ENCODE data around the gene ANKS3. TPM values are rescaled to one million over a fixed set of nuclear protein-coding genes. Genes with fewer than 3 reads are reported as not detected.

The ANKS3 gene
- polyA plus RNA-seq, 3 donors: 0.59 to 13.7 (median 0.95) TPM

DNA sequence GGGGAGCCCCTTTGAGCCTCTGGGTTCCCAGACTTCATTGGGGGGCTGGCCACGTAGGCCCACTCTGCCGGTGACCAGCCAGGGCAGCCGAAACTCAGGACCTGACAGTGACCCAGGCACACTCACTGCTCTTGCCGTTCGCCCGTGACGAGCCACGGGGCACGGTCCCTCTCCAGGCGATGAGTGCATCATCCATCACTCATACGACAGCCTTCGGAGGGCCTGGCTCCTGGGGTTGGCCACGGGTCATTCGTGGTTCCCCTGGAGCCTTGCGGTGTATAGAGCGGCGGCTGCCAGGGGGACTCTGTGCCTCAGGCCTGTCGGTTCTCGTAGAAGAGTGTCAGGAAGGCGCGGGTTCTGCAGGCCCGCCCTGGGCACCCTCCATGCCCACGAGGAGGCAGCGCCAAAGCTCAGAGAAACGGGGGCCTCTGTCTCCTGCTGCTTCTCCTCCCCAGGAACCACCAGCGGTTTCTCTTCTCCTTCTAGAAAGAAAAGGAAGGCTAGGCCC, 51.9 kb downstream of the ANKS3 start:
- H3K27me3 Mint-ChIP-seq (ENCODE audit: low read depth in 3 of 3): no peaks in the 10 kb centered on the region

GRCh38 chr16:4681471-4682083, 52.5 kb downstream of the ANKS3 start:
- Mint-ChIP-seq H3K4me3 (no peak overlapping the region), H3K27ac (peak overlapping the region; percentile 84 to 96 (median 94)), H3K36me3 (peaks cover 44 to 83% of the 10 kb centered on the region in 2 donors), H3K4me1 (peaks cover 46% of the 10 kb centered on the region), H3K27me3 (ENCODE audit: low read depth in 3 of 3) (no peaks in the 10 kb centered on the region), H3K9me3 (peaks cover 0 to 2% (median 0%) of the 10 kb centered on the region in 7 donors)
- H3K27me3 ChIP-seq (ENCODE audit: control insufficient read depth in 2 of 2, insufficient read depth in 2 of 2, low read length in 2 of 2): no peaks in the 10 kb centered on the region
- peaks cover 46 to 48% of the 10 kb centered on the region in 2 donors for H3K4me1 ChIP-seq (ENCODE audit: control insufficient read depth in 1 of 2, insufficient read depth in 2 of 2, low read length in 2 of 2)
- peaks cover 43% of the 10 kb centered on the region for H3K79me2 ChIP-seq (ENCODE audit: insufficient read depth, low read length)
- TF ChIP-seq, protein P1, sequence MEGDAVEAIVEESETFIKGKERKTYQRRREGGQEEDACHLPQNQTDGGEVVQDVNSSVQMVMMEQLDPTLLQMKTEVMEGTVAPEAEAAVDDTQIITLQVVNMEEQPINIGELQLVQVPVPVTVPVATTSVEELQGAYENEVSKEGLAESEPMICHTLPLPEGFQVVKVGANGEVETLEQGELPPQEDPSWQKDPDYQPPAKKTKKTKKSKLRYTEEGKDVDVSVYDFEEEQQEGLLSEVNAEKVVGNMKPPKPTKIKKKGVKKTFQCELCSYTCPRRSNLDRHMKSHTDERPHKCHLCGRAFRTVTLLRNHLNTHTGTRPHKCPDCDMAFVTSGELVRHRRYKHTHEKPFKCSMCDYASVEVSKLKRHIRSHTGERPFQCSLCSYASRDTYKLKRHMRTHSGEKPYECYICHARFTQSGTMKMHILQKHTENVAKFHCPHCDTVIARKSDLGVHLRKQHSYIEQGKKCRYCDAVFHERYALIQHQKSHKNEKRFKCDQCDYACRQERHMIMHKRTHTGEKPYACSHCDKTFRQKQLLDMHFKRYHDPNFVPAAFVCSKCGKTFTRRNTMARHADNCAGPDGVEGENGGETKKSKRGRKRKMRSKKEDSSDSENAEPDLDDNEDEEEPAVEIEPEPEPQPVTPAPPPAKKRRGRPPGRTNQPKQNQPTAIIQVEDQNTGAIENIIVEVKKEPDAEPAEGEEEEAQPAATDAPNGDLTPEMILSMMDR (IDR thresholded peaks at IDR 0.05): no peak
- no peak for DNase-seq
- H3K4me2 ChIP-seq (replicated peaks; ENCODE audit: extremely low read depth, low read length, poor library complexity, severe bottlenecking): peak overlapping the region; percentile 80
- H3K9me3 ChIP-seq (replicated peaks in 1 of 2; ENCODE audit: control insufficient read depth in 1 of 2, insufficient read depth in 1 of 2, low read length in 2 of 2): no peaks in the 10 kb centered on the region
- H3K36me3 ChIP-seq (replicated peaks in 1 of 2; ENCODE audit: control insufficient read depth in 1 of 2, insufficient read depth in 2 of 2, low read length in 2 of 2): peaks cover 55 to 64% of the 10 kb centered on the region in 2 donors
- intact Hi-C loops (cut with micrococcal nuclease): loop anchor here in 1 of 2 donors (2.0 to 5.0 kb wide), 2 partner anchors 17 to 59 kb away; partner anchors contain the start of gene MGRN1
- 87% methylated on average over 38 of the region's 39 CpGs for WGBS (ENCODE audit: insufficient coverage)
- H2AFZ ChIP-seq (ENCODE audit: insufficient read depth, low read depth, low read length, poor library complexity, severe bottlenecking): no peak overlapping the region
- peaks cover 9% of the 10 kb centered on the region for H4K20me1 ChIP-seq (ENCODE audit: insufficient read depth, low read length)
- H3K9ac ChIP-seq (ENCODE audit: insufficient read depth, low read length, poor library complexity, severe bottlenecking): no peak overlapping the region
- peak overlapping the region; percentile 94 for H3K27ac ChIP-seq (ENCODE audit: low read depth in 1 of 2, low read length in 2 of 2)
- no peak overlapping the region for H3K4me3 ChIP-seq (replicated peaks in 1 of 3; ENCODE audit: low read depth in 2 of 3, low read length in 3 of 3)

More for the DNA sequence above, 51.9 kb downstream of the ANKS3 start:
- no peak overlapping the region for H2AFZ ChIP-seq (ENCODE audit: insufficient read depth, low read depth, low read length, poor library complexity, severe bottlenecking)
- intact Hi-C loops (cut with micrococcal nuclease): loop anchor here in 1 of 2 donors (5.0 kb wide), 1 partner anchor 60 kb away; the partner anchor contains the start of gene MGRN1
- 56% methylated on average over 12 of the region's 26 CpGs for WGBS (ENCODE audit: insufficient coverage)
- H3K79me2 ChIP-seq (ENCODE audit: insufficient read depth, low read length): peaks cover 39% of the 10 kb centered on the region
- peaks cover 46 to 48% of the 10 kb centered on the region in 2 donors for H3K4me1 ChIP-seq (ENCODE audit: control insufficient read depth in 1 of 2, insufficient read depth in 2 of 2, low read length in 2 of 2)
- Mint-ChIP-seq H3K4me1 (peaks cover 42% of the 10 kb centered on the region), H3K9me3 (peaks cover 0 to 2% (median 0%) of the 10 kb centered on the region in 7 donors), H3K36me3 (peaks cover 43 to 83% of the 10 kb centered on the region in 2 donors), H3K27ac (peak overlapping the region; percentile 82 to 96 (median 90)), H3K4me3 (peak overlapping the region; percentile 54 to 70)
- peaks cover 6% of the 10 kb centered on the region for H4K20me1 ChIP-seq (ENCODE audit: insufficient read depth, low read length)
- DNase-seq: peak; percentile 42 to 76 (median 69)
- H3K4me3 ChIP-seq (replicated peaks in 1 of 3; ENCODE audit: low read depth in 2 of 3, low read length in 3 of 3): peak overlapping the region in 1 of 3 experiments; percentile 54
- peak overlapping the region; percentile 54 for H3K9ac ChIP-seq (ENCODE audit: insufficient read depth, low read length, poor library complexity, severe bottlenecking)
- H3K27me3 ChIP-seq (ENCODE audit: control insufficient read depth in 2 of 2, insufficient read depth in 2 of 2, low read length in 2 of 2): no peaks in the 10 kb centered on the region
- H3K4me2 ChIP-seq (replicated peaks; ENCODE audit: extremely low read depth, low read length, poor library complexity, severe bottlenecking): peak overlapping the region; percentile 68
- TF ChIP-seq, protein P1 (IDR thresholded peaks at IDR 0.05): no peak
- H3K36me3 ChIP-seq (replicated peaks in 1 of 2; ENCODE audit: control insufficient read depth in 1 of 2, insufficient read depth in 2 of 2, low read length in 2 of 2): peaks cover 55 to 64% of the 10 kb centered on the region in 2 donors
- peak overlapping the region; percentile 60 to 94 for H3K27ac ChIP-seq (ENCODE audit: low read depth in 1 of 2, low read length in 2 of 2)
- H3K9me3 ChIP-seq (replicated peaks in 1 of 2; ENCODE audit: control insufficient read depth in 1 of 2, insufficient read depth in 1 of 2, low read length in 2 of 2): no peaks in the 10 kb centered on the region
